ENCODE results near the gene KCTD1. TPM values are rescaled to one million over a fixed set of nuclear protein-coding genes. Genes with fewer than 3 reads are reported as not detected.
A peak's percentile ranks its signal among the peaks of the same experiment; 100 is the strongest.

Gene KCTD1
- polyA plus RNA-seq, 3 donors: 0.40 TPM; not detected in 2

- Histone ChIP-seq H3K27ac (ENCODE audit: low read depth in 1 of 2, low read length in 2 of 2) (no peak overlapping the region), H3K4me1 (ENCODE audit: control insufficient read depth in 1 of 2, insufficient read depth in 2 of 2, low read length in 2 of 2) (no peaks in the 10 kb centered on the region), H3K4me3 (replicated peaks in 1 of 3; ENCODE audit: low read depth in 2 of 3, low read length in 3 of 3) (no peak overlapping the region), H4K20me1 (ENCODE audit: insufficient read depth, low read length) (no peaks in the 10 kb centered on the region), H3K27me3 (ENCODE audit: control insufficient read depth in 2 of 2, insufficient read depth in 2 of 2, low read length in 2 of 2) (no peaks in the 10 kb centered on the region), H2AFZ (ENCODE audit: insufficient read depth, low read depth, low read length, poor library complexity, severe bottlenecking) (no peak overlapping the region), H3K79me2 (ENCODE audit: insufficient read depth, low read length) (no peaks in the 10 kb centered on the region), H3K9me3 (replicated peaks in 1 of 2; ENCODE audit: control insufficient read depth in 1 of 2, insufficient read depth in 1 of 2, low read length in 2 of 2) (no peaks in the 10 kb centered on the region), H3K9ac (ENCODE audit: insufficient read depth, low read length, poor library complexity, severe bottlenecking) (no peak overlapping the region), H3K36me3 (replicated peaks in 1 of 2; ENCODE audit: control insufficient read depth in 1 of 2, insufficient read depth in 2 of 2, low read length in 2 of 2) (no peaks in the 10 kb centered on the region), H3K4me2 (replicated peaks; ENCODE audit: extremely low read depth, low read length, poor library complexity, severe bottlenecking) (no peak overlapping the region)
- no peak for DNase-seq
- TF ChIP-seq CTCF (IDR thresholded peaks at IDR 0.05): no peak
- H3K9me3 Mint-ChIP-seq: peaks cover 0 to 7% (median 0%) of the 10 kb centered on the region in 7 donors
- H3K36me3 Mint-ChIP-seq: no peaks in the 10 kb centered on the region
- WGBS (ENCODE audit: insufficient coverage): 93% methylated on average over 2 of the region's 3 CpGs
- intact Hi-C loops (cut with micrococcal nuclease): no loop called here
- H3K4me1 Mint-ChIP-seq: no peaks in the 10 kb centered on the region
- peaks cover 7 to 21% (median 11%) of the 10 kb centered on the region in 3 donors for H3K27me3 Mint-ChIP-seq (ENCODE audit: low read depth in 3 of 3)
- H3K27ac Mint-ChIP-seq: peak overlapping the region in 1 of 7 donors; percentile 57
- H3K4me3 Mint-ChIP-seq: no peak overlapping the region
Observed at GRCh38 chr18:26563024-26563423, 14.7 kb upstream of the KCTD1 start.

GRCh38 chr18:26562568-26562967, 14.2 kb upstream of the KCTD1 start:
- H3K9ac ChIP-seq (ENCODE audit: insufficient read depth, low read length, poor library complexity, severe bottlenecking): no peak overlapping the region
- peaks cover 0 to 7% (median 0%) of the 10 kb centered on the region in 7 donors for H3K9me3 Mint-ChIP-seq
- no peaks in the 10 kb centered on the region for H4K20me1 ChIP-seq (ENCODE audit: insufficient read depth, low read length)
- no peak overlapping the region for H3K4me3 ChIP-seq (replicated peaks in 1 of 3; ENCODE audit: low read depth in 2 of 3, low read length in 3 of 3)
- no peaks in the 10 kb centered on the region for H3K9me3 ChIP-seq (replicated peaks in 1 of 2; ENCODE audit: control insufficient read depth in 1 of 2, insufficient read depth in 1 of 2, low read length in 2 of 2)
- H3K4me1 Mint-ChIP-seq: no peaks in the 10 kb centered on the region
- no peaks in the 10 kb centered on the region for H3K79me2 ChIP-seq (ENCODE audit: insufficient read depth, low read length)
- H3K4me1 ChIP-seq (ENCODE audit: control insufficient read depth in 1 of 2, insufficient read depth in 2 of 2, low read length in 2 of 2): no peaks in the 10 kb centered on the region
- no peak overlapping the region for H3K4me3 Mint-ChIP-seq
- no peak overlapping the region for H3K4me2 ChIP-seq (replicated peaks; ENCODE audit: extremely low read depth, low read length, poor library complexity, severe bottlenecking)
- no peaks in the 10 kb centered on the region for H3K36me3 Mint-ChIP-seq
- H3K27me3 Mint-ChIP-seq (ENCODE audit: low read depth in 3 of 3): peaks cover 10 to 25% (median 11%) of the 10 kb centered on the region in 3 donors
- no peak overlapping the region for H3K27ac ChIP-seq (ENCODE audit: low read depth in 1 of 2, low read length in 2 of 2)
- WGBS (ENCODE audit: insufficient coverage): 89% methylated on average over 1 of the region's 2 CpGs
- TF ChIP-seq CTCF (IDR thresholded peaks at IDR 0.05): no peak
- peaks cover 3% of the 10 kb centered on the region in 2 donors for H3K27me3 ChIP-seq (ENCODE audit: control insufficient read depth in 2 of 2, insufficient read depth in 2 of 2, low read length in 2 of 2)
- no peaks in the 10 kb centered on the region for H3K36me3 ChIP-seq (replicated peaks in 1 of 2; ENCODE audit: control insufficient read depth in 1 of 2, insufficient read depth in 2 of 2, low read length in 2 of 2)
- H3K27ac Mint-ChIP-seq: no peak overlapping the region
- DNase-seq: no peak
- intact Hi-C loops (cut with micrococcal nuclease): no loop called here
- no peak overlapping the region for H2AFZ ChIP-seq (ENCODE audit: insufficient read depth, low read depth, low read length, poor library complexity, severe bottlenecking)

Measured in CD14-positive monocyte (primary cell).